ENCODE results near the gene CTIF. TPM values are rescaled to one million over a fixed set of nuclear protein-coding genes. Genes with fewer than 3 reads are reported as not detected.

The CTIF gene
- total RNA-seq, 1 experiment from 2014 or later = 20.6 TPM

GRCh38 chr18:48734460-48734859, 195.6 kb downstream of the CTIF start:
- Histone ChIP-seq H3K27me3 (no peaks in the 10 kb centered on the region), H3K36me3 (no peaks in the 10 kb centered on the region), H3K4me3 (no peak overlapping the region), H3K9me3 (no peaks in the 10 kb centered on the region)
- DNase-seq = no peak

- no peaks in the 10 kb centered on the region for H3K36me3 ChIP-seq
Observed at GRCh38 chr18:48735080-48735676, 196.3 kb downstream of the CTIF start.

GRCh38 chr18:48735681-48736255, 196.9 kb downstream of the CTIF start:
- no peaks in the 10 kb centered on the region for H3K27me3 ChIP-seq
- no peaks in the 10 kb centered on the region for H3K36me3 ChIP-seq
- H3K4me3 ChIP-seq = no peak overlapping the region
- no peak for DNase-seq
- H3K9me3 ChIP-seq = no peaks in the 10 kb centered on the region

More at GRCh38 chr18:48735080-48735676, 196.3 kb downstream of the CTIF start:
- Histone ChIP-seq H3K4me3 (no peak overlapping the region), H3K9me3 (no peaks in the 10 kb centered on the region), H3K27me3 (no peaks in the 10 kb centered on the region)
- peak; percentile 28 for DNase-seq

- no peak overlapping the region for H3K4me3 ChIP-seq
- no peaks in the 10 kb centered on the region for H3K36me3 ChIP-seq
- no peaks in the 10 kb centered on the region for H3K9me3 ChIP-seq
- no peak for DNase-seq
- H3K27me3 ChIP-seq = no peaks in the 10 kb centered on the region
Observed at GRCh38 chr18:48736321-48737260, 197.8 kb downstream of the CTIF start.

- Histone ChIP-seq H3K36me3 (no peaks in the 10 kb centered on the region), H3K9me3 (no peaks in the 10 kb centered on the region), H3K4me3 (no peak overlapping the region), H3K27me3 (no peaks in the 10 kb centered on the region)
- no peak for DNase-seq
Observed at GRCh38 chr18:48739266-48740067, 200.6 kb downstream of the CTIF start.

- Histone ChIP-seq H3K9me3 (no peaks in the 10 kb centered on the region), H3K4me3 (no peak overlapping the region), H3K27me3 (no peaks in the 10 kb centered on the region), H3K36me3 (no peaks in the 10 kb centered on the region)
- no peak for DNase-seq
Observed at GRCh38 chr18:48740068-48740440, 201.2 kb downstream of the CTIF start.

- Histone ChIP-seq H3K9me3 (no peaks in the 10 kb centered on the region), H3K4me3 (no peak overlapping the region), H3K27me3 (no peaks in the 10 kb centered on the region), H3K36me3 (no peaks in the 10 kb centered on the region)
- DNase-seq = no peak
Observed at GRCh38 chr18:48740851-48741485, 202.1 kb downstream of the CTIF start.

- DNase-seq = no peak
- H3K27me3 ChIP-seq = no peaks in the 10 kb centered on the region
- no peaks in the 10 kb centered on the region for H3K9me3 ChIP-seq
- H3K4me3 ChIP-seq = no peak overlapping the region
- no peaks in the 10 kb centered on the region for H3K36me3 ChIP-seq
Observed at GRCh38 chr18:48741866-48742265, 203.0 kb downstream of the CTIF start.

- Histone ChIP-seq H3K4me3 (no peak overlapping the region), H3K27me3 (no peaks in the 10 kb centered on the region), H3K9me3 (no peaks in the 10 kb centered on the region), H3K36me3 (no peaks in the 10 kb centered on the region)
- DNase-seq = no peak
Observed at GRCh38 chr18:48742304-48742703, 203.5 kb downstream of the CTIF start.

GRCh38 chr18:48742706-48743475, 204.1 kb downstream of the CTIF start:
- peak; percentile 72 for DNase-seq
- Histone ChIP-seq H3K36me3 (no peaks in the 10 kb centered on the region), H3K9me3 (no peaks in the 10 kb centered on the region), H3K27me3 (no peaks in the 10 kb centered on the region), H3K4me3 (peak overlapping the region; percentile 10; the same call in 1 of the 2 replicates)

GRCh38 chr18:48743886-48744285, 205.1 kb downstream of the CTIF start:
- no peak for DNase-seq
- no peaks in the 10 kb centered on the region for H3K36me3 ChIP-seq
- H3K27me3 ChIP-seq = no peaks in the 10 kb centered on the region
- no peaks in the 10 kb centered on the region for H3K9me3 ChIP-seq
- H3K4me3 ChIP-seq = no peak overlapping the region

- DNase-seq = no peak
- no peaks in the 10 kb centered on the region for H3K36me3 ChIP-seq
- H3K9me3 ChIP-seq = no peaks in the 10 kb centered on the region
- no peaks in the 10 kb centered on the region for H3K27me3 ChIP-seq
- H3K4me3 ChIP-seq = no peak overlapping the region
Observed at GRCh38 chr18:48745293-48745692, 206.5 kb downstream of the CTIF start.

GRCh38 chr18:48749768-48750167, 210.9 kb downstream of the CTIF start:
- peak; percentile 64 for DNase-seq
- Histone ChIP-seq H3K36me3 (no peaks in the 10 kb centered on the region), H3K9me3 (no peaks in the 10 kb centered on the region), H3K4me3 (no peak overlapping the region), H3K27me3 (no peaks in the 10 kb centered on the region)

- Histone ChIP-seq H3K27me3 (no peaks in the 10 kb centered on the region), H3K4me3 (no peak overlapping the region), H3K36me3 (no peaks in the 10 kb centered on the region), H3K9me3 (no peaks in the 10 kb centered on the region)
- DNase-seq = no peak
Observed at GRCh38 chr18:48750485-48751175, 211.8 kb downstream of the CTIF start.

GRCh38 chr18:48751727-48752468, 213.1 kb downstream of the CTIF start:
- H3K27me3 ChIP-seq = no peaks in the 10 kb centered on the region
- no peaks in the 10 kb centered on the region for H3K36me3 ChIP-seq
- H3K9me3 ChIP-seq = no peaks in the 10 kb centered on the region
- no peak overlapping the region for H3K4me3 ChIP-seq
- DNase-seq = no peak
